GM19397 (cell line): ENCODE measurements around the gene EVI5.
"Not testable (repeated sequence)": the region's sequence is repeated elsewhere in the genome, so short reads cannot be mapped to it uniquely, and the experiment has no call there.

ENCODE experiments used
- ATAC-seq: cut with Tn5 transposase; IDR thresholded peaks from one replicate; pipeline ENCODE4 v1.9.1; 2021; ENCODE audit warnings: mild to moderate bottlenecking, moderate library complexity; ENCODE audit not compliant: unreplicated experiment

Gene EVI5

GRCh38 chr1:92527670-92528069 is 257.2 kb downstream of the EVI5 start:
- no peak for ATAC-seq

- not testable (repeated sequence) for ATAC-seq
Observed at GRCh38 chr1:92524944-92525590, 259.8 kb downstream of the EVI5 start.

- no peak for ATAC-seq
Observed at GRCh38 chr1:92519043-92519442, 265.9 kb downstream of the EVI5 start.

- no peak for ATAC-seq
Observed at GRCh38 chr1:92516574-92516973, 268.3 kb downstream of the EVI5 start.

DNA sequence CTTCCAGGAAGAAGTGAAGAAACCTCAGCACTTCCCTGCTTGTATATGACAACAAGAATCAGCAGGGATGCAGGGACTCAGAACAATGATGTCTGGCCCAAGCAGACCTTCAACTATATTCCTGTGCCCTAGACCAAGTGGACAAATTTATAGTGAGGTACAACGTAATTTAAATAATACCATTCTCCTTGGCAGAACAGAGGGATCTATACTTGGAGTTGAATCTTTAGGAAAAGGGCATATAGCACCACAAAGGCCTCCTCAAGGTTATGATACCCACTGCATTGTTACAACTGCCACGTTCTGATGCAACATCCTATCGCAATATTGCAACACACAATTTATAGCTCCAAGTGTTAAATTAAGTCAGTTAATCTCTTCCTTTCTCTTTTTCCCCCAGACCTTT is 269.1 kb downstream of the EVI5 start:
- no peak for ATAC-seq

DNA sequence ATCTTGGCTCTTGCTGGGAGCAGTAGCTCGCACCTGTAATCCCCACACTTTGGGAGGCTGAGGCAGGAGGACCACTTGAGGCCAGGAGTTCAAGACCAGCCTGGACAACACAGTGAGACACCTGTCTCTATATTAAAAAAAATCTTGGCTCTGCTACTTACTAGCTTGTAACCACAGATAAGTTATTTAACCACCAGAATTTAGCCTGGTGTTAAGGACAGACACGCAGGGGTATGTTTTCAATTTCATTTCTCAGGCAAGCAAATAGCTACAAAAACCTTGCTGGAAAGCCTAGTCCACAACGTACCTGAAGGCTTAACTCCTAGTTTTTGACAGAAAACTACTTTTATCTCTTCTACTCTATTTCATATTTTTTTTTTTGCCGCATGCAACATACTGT is 273.4 kb downstream of the EVI5 start:
- no peak for ATAC-seq

- no peak for ATAC-seq
Observed at GRCh38 chr1:92509619-92510018, 275.3 kb downstream of the EVI5 start.

GRCh38 chr1:92505015-92505692 is 279.8 kb downstream of the EVI5 start:
- no peak for ATAC-seq

- no peak for ATAC-seq
Observed at GRCh38 chr1:92504291-92505014, 280.5 kb downstream of the EVI5 start.

GRCh38 chr1:92503926-92504285 is 281.0 kb downstream of the EVI5 start:
- no peak for ATAC-seq

DNA sequence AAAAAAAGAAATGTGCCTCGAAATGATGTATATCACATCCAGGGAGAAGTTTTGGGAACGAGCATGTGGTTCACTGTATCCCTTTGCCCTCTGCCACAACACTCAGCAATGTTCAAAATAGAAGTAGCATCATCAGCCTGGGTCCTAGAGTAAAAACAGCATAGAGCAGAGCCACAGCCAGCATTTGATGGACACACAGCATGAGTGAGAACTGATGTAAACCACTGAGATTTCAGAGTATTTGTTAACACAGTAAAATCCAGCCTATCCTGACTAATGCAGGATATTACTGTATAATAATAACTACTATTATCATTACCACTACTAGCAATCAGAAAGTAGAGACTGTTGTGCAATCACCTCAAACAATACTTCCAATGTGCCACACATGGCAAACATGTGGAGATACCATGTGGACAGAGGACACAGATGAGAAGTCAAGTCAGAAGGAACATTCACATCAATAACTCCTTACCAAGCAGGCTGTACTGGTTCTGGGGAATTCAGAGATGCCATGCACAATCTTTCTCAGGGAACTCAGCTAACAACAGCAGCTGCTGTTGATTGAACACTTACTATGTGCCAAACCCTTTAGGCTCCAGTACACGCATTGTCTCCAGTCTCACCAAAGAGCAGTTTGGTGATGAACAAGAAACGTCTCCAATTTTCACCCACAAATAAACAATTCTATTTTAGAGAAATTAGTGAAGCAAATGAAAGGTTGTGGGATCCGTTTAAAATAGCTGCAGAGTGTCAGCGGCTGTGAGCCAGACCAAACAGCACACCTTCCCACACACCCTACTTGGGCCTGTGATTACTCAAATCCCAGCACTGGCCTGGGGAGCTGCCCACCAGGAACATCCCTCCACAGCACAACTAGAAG is 281.6 kb downstream of the EVI5 start:
- no peak for ATAC-seq

- peak; percentile 48 for ATAC-seq
Observed at GRCh38 chr1:92502247-92502646, 282.7 kb downstream of the EVI5 start.

GRCh38 chr1:92500552-92500951 is 284.4 kb downstream of the EVI5 start:
- ATAC-seq = no peak

DNA sequence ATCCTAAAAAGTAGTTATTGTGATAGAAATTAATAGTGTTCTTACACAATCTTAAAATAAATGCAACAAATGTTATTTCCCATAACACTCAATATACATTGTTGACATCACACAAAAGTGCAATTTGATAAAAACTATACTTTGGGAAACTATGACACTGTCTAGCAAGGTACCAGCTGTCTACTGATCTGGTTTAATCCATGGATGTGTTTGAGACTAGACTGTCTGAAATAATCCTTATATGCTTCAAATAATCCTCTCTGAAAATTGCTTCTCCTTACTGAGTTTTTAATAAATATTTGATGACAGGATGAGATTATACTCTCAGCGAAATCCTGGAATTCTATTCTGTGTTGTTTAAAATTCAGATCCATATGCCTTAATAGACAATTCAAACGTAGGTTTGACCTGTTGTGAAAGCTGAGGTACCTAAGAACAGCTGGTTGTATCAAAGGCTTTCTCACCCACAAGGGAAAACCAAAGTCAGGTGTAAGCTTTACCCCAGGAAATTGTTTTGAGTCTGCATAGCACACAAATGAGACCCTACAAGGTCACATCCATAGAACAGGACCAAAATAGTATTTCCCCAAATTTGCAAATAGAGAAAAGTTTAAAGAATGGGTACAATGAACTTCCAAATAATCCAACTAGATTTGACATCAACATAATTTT is 289.4 kb downstream of the EVI5 start:
- ATAC-seq = no peak

GRCh38 chr1:92494485-92495141 is 290.3 kb downstream of the EVI5 start:
- no peak for ATAC-seq

- ATAC-seq = no peak
Observed at GRCh38 chr1:92493139-92493538, 291.8 kb downstream of the EVI5 start.

GRCh38 chr1:92488832-92489231 is 296.1 kb downstream of the EVI5 start:
- ATAC-seq = no peak

DNA sequence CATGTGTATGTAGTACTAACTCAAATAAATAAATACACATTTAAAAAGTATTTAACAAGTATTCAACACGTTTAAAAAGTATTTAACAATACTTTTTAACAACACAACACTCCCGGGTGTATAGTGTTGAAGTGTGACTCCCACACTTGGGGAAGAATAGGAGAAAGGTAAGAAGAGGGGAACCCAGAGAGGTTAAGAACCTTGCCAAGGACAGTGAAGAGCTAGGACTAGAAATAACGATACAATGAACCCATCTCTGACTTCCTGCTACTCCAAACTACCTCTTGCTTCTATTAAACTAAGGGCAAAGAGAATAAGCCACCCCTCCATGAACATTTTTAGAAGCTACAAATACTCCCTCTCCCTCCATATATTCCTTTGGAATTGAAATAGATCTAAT is 296.5 kb downstream of the EVI5 start:
- no peak for ATAC-seq

DNA sequence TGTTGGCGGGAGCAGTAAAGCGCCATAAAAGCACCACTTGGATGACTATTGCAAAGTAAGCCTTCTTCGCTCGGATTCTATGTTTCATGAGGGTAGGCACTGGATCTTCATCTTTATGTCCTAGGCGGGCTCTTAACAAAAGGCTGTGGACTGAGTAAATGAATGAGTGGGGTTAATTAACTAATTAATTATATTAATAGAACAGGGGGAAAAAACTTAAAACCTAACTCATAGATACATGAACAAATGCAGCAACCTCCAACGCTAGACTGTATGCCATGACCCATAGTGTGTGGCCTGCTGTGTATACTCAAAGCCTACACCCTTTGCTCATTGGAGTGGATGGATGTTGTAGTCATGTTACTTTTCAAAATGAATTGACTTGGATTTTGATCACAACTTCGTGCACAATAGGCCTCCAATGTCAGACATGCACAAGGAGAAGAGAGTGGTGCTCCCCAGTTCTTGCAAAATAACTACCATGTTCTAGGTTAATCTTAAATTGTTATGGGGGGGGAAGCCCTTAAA is 297.8 kb downstream of the EVI5 start:
- ATAC-seq = no peak
